Panc1 (cell line): ENCODE measurements around the gene DAND5. TPM values are rescaled to one million over a fixed set of nuclear protein-coding genes. Genes with fewer than 3 reads are reported as not detected.

Experiments used
- ATAC-seq: fragments of 200-7000 bp; cut with Tn5 transposase; 2 replicates; pipeline ENCODE4 v1.9.1; 2020; ENCODE audit warnings: mild to moderate bottlenecking, moderate library complexity
- BruUV-seq: library from RNA; stranded (reverse); fragments of 400-500 nt; replicated peaks from 2 replicates; lab custom pipeline; 2021; lab: Mats Ljungman, UMichigan
- CTCF ChIA-PET: fragments of 300-600 bp; sonication (Branson Sonifier 250); formaldehyde crosslinking; loops from one replicate; lab custom pipeline; 2022; ENCODE audit warnings: antibody characterized with exemption; lab: Charles Lee
- POLR2A ChIA-PET: fragments of 300-600 bp; sonication (Branson Sonifier 250); formaldehyde crosslinking; loops from one replicate; lab custom pipeline; 2022; ENCODE audit warnings: antibody characterized with exemption; lab: Charles Lee
- DNase-seq: peaks from one replicate; pipeline ENCODE4 v3.0.0-alpha.2; 2010; ENCODE audit warnings: low read depth, low spot score
- H3K27ac ChIP-seq: 2 replicates; pipeline ENCODE4 v1.5.1; 2011; ENCODE audit warnings: mild to moderate bottlenecking, low read length, inconsistent platforms
- H3K27me3 ChIP-seq: fragments of 200-500 bp; sonication (Bioruptor generic); 2 replicates; pipeline ENCODE4 v1.6.0; 2014; ENCODE audit warnings: low read length, inconsistent platforms; ENCODE audit not compliant: control insufficient read depth, insufficient read depth
- H3K36me3 ChIP-seq: fragments of 200-500 bp; sonication (Bioruptor generic); 2 replicates; pipeline ENCODE4 v1.5.1; 2014; ENCODE audit warnings: inconsistent platforms, mild to moderate bottlenecking, low read length, moderate library complexity; ENCODE audit not compliant: control insufficient read depth, insufficient read depth
- H3K4me1 ChIP-seq: 2 replicates; pipeline ENCODE4 v1.5.1; 2011; ENCODE audit warnings: inconsistent platforms, mild to moderate bottlenecking, low read length, moderate library complexity; ENCODE audit not compliant: control insufficient read depth, insufficient read depth
- H3K4me3 ChIP-seq, 2 experiments: 2 replicates each; pipeline ENCODE4 v1.5.1; 2011 to 2012; ENCODE audit warnings: low read depth in 2 of 2, low read length in 2 of 2, mild to moderate bottlenecking in 2 of 2, inconsistent platforms in 1 of 2, moderate library complexity in 1 of 2
- H3K9me3 ChIP-seq: fragments of 200-500 bp; sonication (Bioruptor generic); 2 replicates; pipeline ENCODE4 v1.5.1; 2014; ENCODE audit warnings: low read depth, mild to moderate bottlenecking, inconsistent platforms, low read length, moderate library complexity; ENCODE audit not compliant: control insufficient read depth, insufficient read depth
- POLR2AphosphoS5 ChIP-seq: IDR thresholded peaks from 2 replicates; pipeline ENCODE4 v1.6.1; 2012; ENCODE audit warnings: mild to moderate bottlenecking, low read depth, low read length, moderate library complexity
- SIN3A ChIP-seq: IDR thresholded peaks from 2 replicates; pipeline ENCODE4 v1.6.1; 2012; ENCODE audit warnings: low read depth, mild to moderate bottlenecking, low read length, moderate library complexity, borderline replicate concordance; ENCODE audit not compliant: insufficient read depth
- TCF7L2 ChIP-seq: IDR thresholded peaks from 2 replicates; pipeline ENCODE4 v1.6.1; 2011; ENCODE audit warnings: mild to moderate bottlenecking, low read depth, low read length, inconsistent platforms
- in situ Hi-C: cut with HindIII; loops from 2 replicates; pipeline ENCODE4 v1.10.0; 2016; ENCODE audit warnings: low sequenced_read_pairs, low pct_unique_long_range_greater_than_20kb
- intact Hi-C: fragments of 100-400 bp; cut with micrococcal nuclease; formaldehyde crosslinking; loops from one replicate; pipeline ENCODE4 v1.10.0; 2022; ENCODE audit not compliant: unreplicated experiment
- total RNA-seq: library from RNA; stranded (reverse); gene quantifications from one replicate; pipeline ENCODE4 v1.2.1, GENCODE V29; 2021; ENCODE audit not compliant: unreplicated experiment
- TF ChIP-seq, protein P1 (sequence below): fragments of 450-650 bp; IDR thresholded peaks from 2 replicates; pipeline ENCODE4 v1.5.1; 2017; ENCODE audit warnings: mild to moderate bottlenecking
- TF ChIP-seq, protein P2 (sequence below), 2 experiments: IDR thresholded peaks; 2 replicates each; pipeline ENCODE4 v1.6.1; 2011 to 2012; ENCODE audit warnings: low read depth in 2 of 2, control low read depth in 1 of 2, low read length in 1 of 2, mild to moderate bottlenecking in 1 of 2, moderate library complexity in 1 of 2; ENCODE audit not compliant: insufficient read depth in 1 of 2

Gene DAND5
- total RNA-seq, 1 experiment from 2014 or later: 0.54 TPM

DNA sequence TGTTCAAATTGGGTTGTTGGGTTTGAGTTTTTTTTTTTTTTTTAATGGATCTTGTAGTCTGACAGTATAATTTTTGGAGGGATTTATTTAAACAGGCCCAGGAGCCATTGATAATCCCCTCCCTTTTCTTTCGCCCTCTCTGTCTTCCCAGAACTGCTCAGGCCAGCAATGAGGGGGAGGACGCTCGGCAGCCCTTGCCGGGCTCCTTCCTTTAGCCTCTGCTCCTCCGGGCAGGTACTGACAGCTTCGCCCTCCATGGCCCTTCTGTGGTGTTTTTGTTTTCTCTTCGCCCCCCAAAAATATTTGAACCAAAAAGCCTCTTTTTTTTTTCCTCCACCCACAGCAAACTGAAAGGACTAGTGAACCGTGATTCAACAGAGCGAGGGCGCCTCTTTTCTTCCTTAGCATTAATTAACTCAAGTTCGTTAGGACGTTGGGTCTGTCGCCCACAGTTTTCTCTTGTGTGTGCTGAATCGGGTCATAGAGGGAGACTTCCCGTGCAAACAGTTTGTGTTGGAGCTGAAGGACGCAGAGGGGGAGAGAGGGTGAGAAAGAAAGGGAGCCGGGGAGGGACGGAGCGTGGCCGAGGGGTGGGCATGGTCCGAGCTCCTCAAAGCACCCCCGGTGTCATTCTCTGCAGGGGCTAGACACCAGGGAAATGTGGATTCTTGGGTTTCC is 47.4 kb downstream of the DAND5 start:
- Histone ChIP-seq H3K4me1 (peaks cover 64% of the 10 kb centered on the region), H3K27me3 (no peaks in the 10 kb centered on the region), H3K36me3 (no peaks in the 10 kb centered on the region), H3K4me3 (peak overlapping the region; percentile 24 to 53), H3K9me3 (no peaks in the 10 kb centered on the region), H3K27ac (peak overlapping the region; percentile 99)
- BruUV-seq: no TSS peak
- ChIA-PET POLR2A (no interaction called here), CTCF (no interaction called here)
- TF ChIP-seq, protein P1, sequence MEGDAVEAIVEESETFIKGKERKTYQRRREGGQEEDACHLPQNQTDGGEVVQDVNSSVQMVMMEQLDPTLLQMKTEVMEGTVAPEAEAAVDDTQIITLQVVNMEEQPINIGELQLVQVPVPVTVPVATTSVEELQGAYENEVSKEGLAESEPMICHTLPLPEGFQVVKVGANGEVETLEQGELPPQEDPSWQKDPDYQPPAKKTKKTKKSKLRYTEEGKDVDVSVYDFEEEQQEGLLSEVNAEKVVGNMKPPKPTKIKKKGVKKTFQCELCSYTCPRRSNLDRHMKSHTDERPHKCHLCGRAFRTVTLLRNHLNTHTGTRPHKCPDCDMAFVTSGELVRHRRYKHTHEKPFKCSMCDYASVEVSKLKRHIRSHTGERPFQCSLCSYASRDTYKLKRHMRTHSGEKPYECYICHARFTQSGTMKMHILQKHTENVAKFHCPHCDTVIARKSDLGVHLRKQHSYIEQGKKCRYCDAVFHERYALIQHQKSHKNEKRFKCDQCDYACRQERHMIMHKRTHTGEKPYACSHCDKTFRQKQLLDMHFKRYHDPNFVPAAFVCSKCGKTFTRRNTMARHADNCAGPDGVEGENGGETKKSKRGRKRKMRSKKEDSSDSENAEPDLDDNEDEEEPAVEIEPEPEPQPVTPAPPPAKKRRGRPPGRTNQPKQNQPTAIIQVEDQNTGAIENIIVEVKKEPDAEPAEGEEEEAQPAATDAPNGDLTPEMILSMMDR: no peak
- TF ChIP-seq POLR2AphosphoS5: no peak
- TF ChIP-seq, protein P2, sequence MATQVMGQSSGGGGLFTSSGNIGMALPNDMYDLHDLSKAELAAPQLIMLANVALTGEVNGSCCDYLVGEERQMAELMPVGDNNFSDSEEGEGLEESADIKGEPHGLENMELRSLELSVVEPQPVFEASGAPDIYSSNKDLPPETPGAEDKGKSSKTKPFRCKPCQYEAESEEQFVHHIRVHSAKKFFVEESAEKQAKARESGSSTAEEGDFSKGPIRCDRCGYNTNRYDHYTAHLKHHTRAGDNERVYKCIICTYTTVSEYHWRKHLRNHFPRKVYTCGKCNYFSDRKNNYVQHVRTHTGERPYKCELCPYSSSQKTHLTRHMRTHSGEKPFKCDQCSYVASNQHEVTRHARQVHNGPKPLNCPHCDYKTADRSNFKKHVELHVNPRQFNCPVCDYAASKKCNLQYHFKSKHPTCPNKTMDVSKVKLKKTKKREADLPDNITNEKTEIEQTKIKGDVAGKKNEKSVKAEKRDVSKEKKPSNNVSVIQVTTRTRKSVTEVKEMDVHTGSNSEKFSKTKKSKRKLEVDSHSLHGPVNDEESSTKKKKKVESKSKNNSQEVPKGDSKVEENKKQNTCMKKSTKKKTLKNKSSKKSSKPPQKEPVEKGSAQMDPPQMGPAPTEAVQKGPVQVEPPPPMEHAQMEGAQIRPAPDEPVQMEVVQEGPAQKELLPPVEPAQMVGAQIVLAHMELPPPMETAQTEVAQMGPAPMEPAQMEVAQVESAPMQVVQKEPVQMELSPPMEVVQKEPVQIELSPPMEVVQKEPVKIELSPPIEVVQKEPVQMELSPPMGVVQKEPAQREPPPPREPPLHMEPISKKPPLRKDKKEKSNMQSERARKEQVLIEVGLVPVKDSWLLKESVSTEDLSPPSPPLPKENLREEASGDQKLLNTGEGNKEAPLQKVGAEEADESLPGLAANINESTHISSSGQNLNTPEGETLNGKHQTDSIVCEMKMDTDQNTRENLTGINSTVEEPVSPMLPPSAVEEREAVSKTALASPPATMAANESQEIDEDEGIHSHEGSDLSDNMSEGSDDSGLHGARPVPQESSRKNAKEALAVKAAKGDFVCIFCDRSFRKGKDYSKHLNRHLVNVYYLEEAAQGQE (IDR thresholded peaks at IDR 0.05; ENCODE audit: insufficient read depth in 1 of 2, low read depth in 2 of 2, low read length in 1 of 2): no peak
- no peak for TF ChIP-seq TCF7L2
- TF ChIP-seq SIN3A: no peak
- in situ Hi-C loops: no loop called here
- no peak for DNase-seq
- ATAC-seq: no peak
- intact Hi-C loops: no loop called here

DNA sequence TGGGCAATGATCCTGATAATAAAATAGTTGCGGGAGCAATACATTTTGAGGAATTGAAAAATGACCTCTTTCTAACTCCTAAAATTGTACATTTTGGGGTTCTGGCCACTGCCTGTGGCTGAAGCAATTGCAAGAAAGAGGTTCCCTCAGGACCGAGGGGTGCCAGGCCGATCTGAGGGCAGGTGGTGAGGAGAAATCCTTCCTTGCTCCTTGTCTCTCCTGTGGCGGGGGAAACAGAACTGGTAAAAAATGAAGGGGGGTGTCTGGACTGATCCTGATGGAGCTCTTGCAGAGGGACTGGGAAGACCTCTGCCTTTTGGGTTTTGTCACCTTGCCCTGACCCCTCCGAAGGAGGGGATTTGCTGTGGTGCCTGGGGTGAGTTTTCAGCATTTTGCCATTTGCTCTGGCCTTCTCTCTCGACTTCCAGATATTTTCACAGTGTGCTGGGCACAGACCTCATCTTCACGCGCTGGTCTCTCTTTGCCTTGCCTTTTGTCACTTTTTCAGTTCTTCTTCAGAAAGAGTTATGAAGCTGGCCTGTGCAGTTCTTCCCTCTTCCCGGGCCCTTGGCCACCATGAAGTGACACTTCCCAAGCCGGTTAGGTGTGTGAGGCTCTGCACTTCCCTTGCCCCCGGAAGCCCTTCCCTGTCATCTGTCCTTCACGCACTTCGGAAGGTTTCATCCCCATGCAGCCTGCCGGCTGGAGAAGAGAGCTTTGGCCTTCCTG is 48.1 kb downstream of the DAND5 start:
- CTCF ChIA-PET: no interaction called here
- Histone ChIP-seq H3K4me3 (peak overlapping the region; percentile 24 to 53), H3K4me1 (peaks cover 65% of the 10 kb centered on the region), H3K27me3 (no peaks in the 10 kb centered on the region), H3K36me3 (no peaks in the 10 kb centered on the region), H3K27ac (peak overlapping the region; percentile 99), H3K9me3 (no peaks in the 10 kb centered on the region)
- DNase-seq (no peak), ATAC-seq (no peak)
- intact Hi-C loops (no loop called here), in situ Hi-C loops (no loop called here)
- TF ChIP-seq, protein P2 (IDR thresholded peaks at IDR 0.05; ENCODE audit: insufficient read depth in 1 of 2, low read depth in 2 of 2, low read length in 1 of 2): no peak
- TF ChIP-seq, protein P1: no peak
- TF ChIP-seq TCF7L2 (no peak), POLR2AphosphoS5 (no peak), SIN3A (no peak)
- POLR2A ChIA-PET: no interaction called here
- no TSS peak for BruUV-seq
